ENCODE results near the gene ITPR3.

Gene ITPR3

GRCh38 chr6:33642897-33643296 is 21.8 kb downstream of the ITPR3 start:
- no peak for TF ChIP-seq CTCF (IDR thresholded peaks at IDR 0.05; ENCODE audit: insufficient read depth, low read length, poor library complexity, severe bottlenecking)
- Histone ChIP-seq H3K4me3 (replicated peaks; ENCODE audit: low read depth, low read length) (no peak overlapping the region), H3K36me3 (ENCODE audit: control insufficient read depth, insufficient read depth, low read length) (peaks cover 8% of the 10 kb centered on the region), H3K27me3 (replicated peaks; ENCODE audit: control insufficient read depth, insufficient read depth, low read length) (no peaks in the 10 kb centered on the region)
- DNase-seq (ENCODE audit: extremely low read depth, insufficient read length) = no peak

- TF ChIP-seq CTCF (IDR thresholded peaks at IDR 0.05; ENCODE audit: insufficient read depth, low read length, poor library complexity, severe bottlenecking) = no peak
- no peak for DNase-seq (ENCODE audit: extremely low read depth, insufficient read length)
- Histone ChIP-seq H3K27me3 (replicated peaks; ENCODE audit: control insufficient read depth, insufficient read depth, low read length) (no peaks in the 10 kb centered on the region), H3K36me3 (ENCODE audit: control insufficient read depth, insufficient read depth, low read length) (peaks cover 11% of the 10 kb centered on the region), H3K4me3 (replicated peaks; ENCODE audit: low read depth, low read length) (no peak overlapping the region)
Observed at GRCh38 chr6:33651403-33651802, 30.3 kb downstream of the ITPR3 start.

GRCh38 chr6:33652002-33652401 is 30.9 kb downstream of the ITPR3 start:
- H3K4me3 ChIP-seq (replicated peaks; ENCODE audit: low read depth, low read length) = no peak overlapping the region
- peaks cover 11% of the 10 kb centered on the region for H3K36me3 ChIP-seq (ENCODE audit: control insufficient read depth, insufficient read depth, low read length)
- no peaks in the 10 kb centered on the region for H3K27me3 ChIP-seq (replicated peaks; ENCODE audit: control insufficient read depth, insufficient read depth, low read length)
- TF ChIP-seq CTCF (IDR thresholded peaks at IDR 0.05; ENCODE audit: insufficient read depth, low read length, poor library complexity, severe bottlenecking) = no peak
- DNase-seq (ENCODE audit: extremely low read depth, insufficient read length) = no peak

- no peak for DNase-seq (ENCODE audit: extremely low read depth, insufficient read length)
- no peak for TF ChIP-seq CTCF (IDR thresholded peaks at IDR 0.05; ENCODE audit: insufficient read depth, low read length, poor library complexity, severe bottlenecking)
- Histone ChIP-seq H3K27me3 (replicated peaks; ENCODE audit: control insufficient read depth, insufficient read depth, low read length) (no peaks in the 10 kb centered on the region), H3K36me3 (ENCODE audit: control insufficient read depth, insufficient read depth, low read length) (peaks cover 20% of the 10 kb centered on the region), H3K4me3 (replicated peaks; ENCODE audit: low read depth, low read length) (no peak overlapping the region)
Observed at GRCh38 chr6:33654831-33655554, 33.9 kb downstream of the ITPR3 start.

GRCh38 chr6:33656844-33657243 is 35.7 kb downstream of the ITPR3 start:
- DNase-seq (ENCODE audit: extremely low read depth, insufficient read length) = no peak
- H3K36me3 ChIP-seq (ENCODE audit: control insufficient read depth, insufficient read depth, low read length) = peaks cover 24% of the 10 kb centered on the region
- no peak for TF ChIP-seq CTCF (IDR thresholded peaks at IDR 0.05; ENCODE audit: insufficient read depth, low read length, poor library complexity, severe bottlenecking)

More at GRCh38 chr6:33656844-33657243, 35.7 kb downstream of the ITPR3 start:
- Histone ChIP-seq H3K4me3 (replicated peaks; ENCODE audit: low read depth, low read length) (no peak overlapping the region), H3K27me3 (replicated peaks; ENCODE audit: control insufficient read depth, insufficient read depth, low read length) (no peaks in the 10 kb centered on the region)

Measured in GM06990 (cell line).